NCI-H2227 (cell line): ENCODE results near the gene NR1D2.
A peak's percentile ranks its signal among the peaks of the same experiment; 100 is the strongest.
"Not testable (repeated sequence)": the region's sequence is repeated elsewhere in the genome, so short reads cannot be mapped to it uniquely, and the experiment has no call there.

Experiments used
- DNase-seq: peaks from one replicate; lab custom pipeline; 2025; ENCODE audit not compliant: unreplicated experiment; lab: John Stamatoyannopoulos, UW

Gene NR1D2

DNA sequence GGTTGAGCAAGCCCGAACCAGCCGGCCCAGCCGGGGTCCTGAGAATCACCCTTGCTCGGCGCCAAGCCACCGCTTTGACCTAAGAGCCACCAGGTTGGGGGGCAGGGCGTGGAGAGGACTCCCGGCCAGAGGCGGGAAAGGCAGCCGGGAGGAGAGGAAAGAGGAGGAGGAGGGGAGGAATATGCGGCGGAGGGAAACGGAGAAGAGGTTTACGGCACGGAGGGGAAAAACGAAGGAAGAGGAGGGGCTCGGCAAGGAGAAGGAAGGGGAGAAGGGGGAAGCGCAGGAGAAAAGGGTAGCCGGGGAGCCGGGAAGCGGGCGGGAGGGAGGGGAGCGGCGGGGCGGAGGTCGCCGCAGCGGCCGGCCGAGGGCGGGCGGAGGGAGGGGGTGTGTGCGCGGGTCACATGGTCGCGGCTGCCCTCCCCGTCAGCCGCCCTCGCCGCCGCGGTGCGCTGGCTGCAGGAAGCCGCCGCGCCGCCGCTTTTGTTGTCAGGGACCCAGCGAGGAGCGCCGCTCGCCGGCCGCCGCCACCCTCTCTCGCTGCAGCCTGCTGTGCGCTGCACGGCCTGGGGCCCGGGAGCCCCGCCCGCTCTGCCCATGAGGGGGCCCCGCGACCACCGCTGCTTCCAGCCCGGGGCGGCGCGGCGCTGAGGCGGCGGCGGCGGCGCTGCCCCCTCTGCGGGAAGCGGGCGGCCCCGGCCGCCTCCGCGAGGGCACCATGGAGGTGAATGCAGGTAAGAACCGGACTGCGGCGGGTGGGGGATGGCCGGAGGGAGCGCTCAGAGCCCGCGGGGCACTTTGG, at the start of gene NR1D2:
NR1D2 (plus strand) TSS at position 426 of the 802 bp plus-strand sequence; CDS start at position 719, 293 bp downstream.
- DNase-seq, result peak; percentile 84

DNA sequence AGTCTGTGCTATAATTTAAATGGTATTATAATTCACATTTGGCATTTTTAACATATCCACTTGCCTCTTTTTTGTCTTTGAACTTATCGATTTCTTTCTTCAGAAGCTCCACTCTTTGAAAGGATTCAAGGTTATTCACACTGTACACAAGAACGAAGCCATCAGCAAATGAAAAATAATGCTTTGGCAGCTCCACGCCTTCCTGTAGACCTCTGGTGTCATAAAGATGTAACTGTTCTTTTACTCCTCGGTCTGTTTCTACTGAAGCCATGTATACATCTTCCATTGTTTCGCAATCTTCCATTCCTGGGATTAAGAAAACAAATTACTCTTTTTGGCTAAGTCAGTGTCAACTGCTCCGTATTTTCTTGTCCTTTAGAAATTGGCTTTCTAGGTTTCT, 44.3 kb upstream of the NR1D2 start:
- DNase-seq, result no peak

DNA sequence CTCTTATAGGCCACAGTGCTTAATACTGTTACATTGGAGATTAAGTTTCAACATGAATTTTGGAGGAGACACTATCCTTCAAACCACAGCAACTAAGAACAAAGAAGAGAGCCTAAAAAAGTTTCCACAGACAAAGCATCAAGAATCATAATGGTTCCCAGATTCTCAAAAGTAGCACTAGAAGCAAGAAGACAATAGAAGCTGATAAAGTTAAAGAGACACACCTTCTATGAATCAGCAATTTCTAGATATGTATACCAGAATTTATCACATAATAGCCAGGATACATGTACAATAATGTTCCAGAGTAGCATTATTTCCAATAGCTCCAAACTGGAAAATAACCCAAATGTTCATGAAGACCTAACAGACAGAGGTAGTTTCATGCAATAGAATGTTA, 40.5 kb upstream of the NR1D2 start:
- no peak for DNase-seq

DNA sequence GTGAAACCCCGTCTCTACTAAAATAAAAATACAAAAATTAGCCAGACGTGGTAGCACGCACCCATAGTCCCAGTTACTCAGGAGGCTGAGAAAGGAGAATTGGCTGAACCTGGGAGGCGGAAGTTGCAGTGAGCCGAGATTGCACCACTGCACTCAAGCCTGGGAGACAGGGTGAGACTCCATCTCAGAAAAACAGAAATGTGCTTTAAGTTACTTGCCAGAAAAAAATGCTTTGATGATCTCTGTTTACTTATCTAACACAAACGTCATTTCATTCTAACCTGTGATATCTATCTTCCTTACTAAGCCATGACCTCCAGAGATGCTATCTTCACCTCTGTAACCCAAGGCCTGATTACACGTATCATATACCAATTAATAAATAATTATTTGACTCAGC, 35.7 kb upstream of the NR1D2 start:
- DNase-seq, result no peak

DNA sequence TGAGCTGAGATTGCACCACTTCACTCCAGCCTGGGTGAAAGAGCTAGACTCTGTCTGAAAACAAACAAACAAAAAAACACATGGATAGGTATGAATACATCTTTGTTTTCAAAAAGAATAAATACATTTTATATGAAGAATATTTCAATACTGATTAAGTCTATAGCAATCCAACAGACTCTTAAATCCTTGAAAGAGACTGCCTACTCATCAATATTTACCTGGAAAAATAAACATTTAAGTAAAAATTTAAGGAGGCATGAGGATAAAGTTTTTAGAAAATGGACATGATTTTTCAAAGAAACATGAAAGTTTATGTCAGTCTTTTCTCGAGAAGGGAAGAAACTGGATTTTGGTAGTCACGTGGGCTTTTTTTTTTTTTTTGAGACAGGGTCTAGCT, 33.7 kb upstream of the NR1D2 start:
- DNase-seq, result no peak

DNA sequence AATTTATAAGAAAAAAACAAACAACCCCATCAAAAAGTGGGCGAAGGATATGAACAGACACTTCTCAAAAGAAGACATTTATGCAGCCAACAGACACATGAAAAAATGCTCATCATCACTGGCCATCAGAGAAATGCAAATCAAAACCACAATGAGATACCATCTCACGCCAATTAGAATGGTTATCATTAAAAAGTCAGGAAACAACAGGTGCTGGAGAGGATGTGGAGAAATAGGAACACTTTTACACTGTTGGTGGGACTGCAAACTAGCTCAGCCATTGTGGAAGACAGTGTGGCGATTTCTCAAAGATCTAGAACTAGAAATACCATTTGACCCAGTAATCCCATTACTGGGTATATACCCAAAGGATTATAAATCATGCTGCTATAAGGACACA, 32.8 kb upstream of the NR1D2 start:
- not testable (repeated sequence) for DNase-seq

DNA sequence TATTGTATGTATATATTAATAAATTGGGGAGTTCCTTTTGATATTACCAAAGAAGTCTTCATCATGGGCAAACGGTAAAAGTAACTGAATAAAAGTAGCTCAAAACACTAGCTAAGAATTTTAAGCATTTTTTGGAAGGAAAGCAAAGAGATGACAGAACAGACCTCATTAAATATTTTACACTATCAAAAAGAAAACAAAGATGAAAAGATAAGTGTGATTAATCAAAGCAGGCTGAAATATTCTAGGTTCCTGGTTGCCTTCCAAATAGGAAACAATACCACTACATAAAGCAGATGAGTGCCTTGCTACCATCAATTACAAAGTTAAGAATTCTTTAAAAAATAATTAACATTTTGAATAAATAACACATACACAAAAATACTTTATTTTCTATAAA, 31.9 kb upstream of the NR1D2 start:
- no peak for DNase-seq

DNA sequence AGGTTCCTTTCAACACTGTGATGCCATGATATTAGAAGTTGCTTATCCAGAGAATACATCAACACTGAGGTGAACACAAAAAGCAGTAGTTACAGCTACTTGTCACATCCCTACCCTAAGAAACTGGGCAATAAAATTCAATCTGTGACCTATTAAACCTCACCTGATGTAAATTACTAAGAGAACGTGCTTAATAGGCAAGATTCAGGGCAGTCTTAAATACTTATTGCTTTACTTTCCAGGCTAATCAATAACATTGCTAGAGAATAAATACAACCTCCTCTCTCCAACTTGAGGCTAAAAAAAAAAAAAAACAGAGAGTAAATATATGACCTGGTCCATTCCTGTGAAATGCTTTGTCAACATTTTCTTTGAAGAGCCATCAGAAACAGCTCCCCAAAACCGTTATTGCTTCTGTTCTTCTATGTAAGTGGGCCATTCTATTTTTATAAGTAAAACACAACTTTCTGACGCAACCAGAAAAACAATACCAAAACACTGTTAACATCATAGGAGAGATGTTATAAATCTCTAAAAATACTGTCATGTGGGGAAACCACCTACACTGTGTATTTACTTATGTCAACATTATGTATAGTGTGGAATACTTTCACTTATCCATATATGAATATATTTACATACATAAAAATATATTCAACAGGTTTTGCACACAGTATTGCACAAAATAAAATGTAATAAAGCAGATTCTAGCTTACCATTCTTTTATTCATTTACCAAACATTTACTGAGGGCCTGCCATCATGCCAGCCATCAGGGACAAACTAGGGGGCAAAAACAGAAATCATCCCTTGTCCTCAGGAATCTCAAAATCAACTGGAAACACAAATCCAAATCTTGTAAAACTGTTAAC, 31.0 kb upstream of the NR1D2 start:
- DNase-seq, result no peak

DNA sequence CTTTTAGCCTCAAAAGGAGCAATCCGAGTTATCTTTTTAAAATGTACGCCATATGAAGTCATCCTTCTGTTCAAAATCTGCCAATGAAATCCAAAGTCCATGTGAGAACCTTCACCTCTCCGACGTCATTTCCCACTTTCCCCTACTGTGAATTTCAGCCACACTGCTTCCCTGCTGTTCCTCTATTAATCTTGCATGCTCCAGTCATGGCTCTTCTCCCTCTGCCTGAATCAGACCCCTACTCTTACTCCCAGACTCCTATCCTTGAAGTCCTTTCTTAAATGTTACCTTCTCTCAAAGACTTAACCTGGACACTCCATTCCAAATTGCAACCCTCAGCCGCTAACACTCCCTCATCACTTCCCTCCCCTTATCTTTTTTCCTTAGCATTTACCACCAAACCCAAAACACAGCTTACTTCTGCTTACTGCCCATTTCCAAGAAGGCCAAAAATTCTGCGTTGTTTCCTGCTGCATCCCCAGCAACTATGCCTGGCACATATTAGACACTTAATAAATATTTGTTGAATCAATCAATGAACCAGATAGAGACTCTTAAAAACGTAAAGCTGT, 29.5 kb upstream of the NR1D2 start:
- peak; percentile 48 for DNase-seq

DNA sequence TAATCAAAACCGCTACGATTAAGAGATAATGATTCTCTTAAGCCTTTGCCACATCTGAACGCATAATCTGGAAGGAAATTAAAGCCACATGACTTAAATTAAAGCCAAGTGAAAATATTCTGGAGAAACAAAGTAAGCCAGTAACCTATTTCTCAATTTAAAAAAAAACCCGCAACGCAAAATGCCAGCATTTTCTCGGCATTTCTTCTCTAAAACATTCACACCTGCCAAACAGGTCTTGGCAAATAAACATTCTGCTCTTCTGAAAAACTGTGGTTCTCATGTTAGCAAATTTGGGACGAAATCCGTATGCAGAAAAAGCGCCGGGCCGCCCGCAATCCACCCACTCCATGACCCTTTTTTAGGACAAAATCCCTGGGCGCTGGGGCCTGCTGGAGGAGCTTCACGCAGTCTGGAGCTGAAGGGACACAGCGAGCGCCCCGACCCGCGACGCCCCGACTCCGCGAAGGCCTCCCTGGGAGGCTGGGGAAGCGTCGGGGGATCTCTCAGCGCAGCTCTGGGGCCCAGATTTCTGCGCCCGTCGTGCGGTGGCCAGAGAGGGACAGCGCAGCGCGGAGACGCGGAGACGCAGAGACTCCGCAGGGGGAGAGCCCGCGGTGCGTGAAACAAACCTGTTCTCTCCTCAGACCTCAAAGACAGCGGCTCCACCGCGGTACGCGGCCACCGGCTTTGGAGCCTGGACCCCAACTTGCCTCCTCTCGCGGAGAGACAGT, 28.8 kb upstream of the NR1D2 start:
- DNase-seq, result no peak

DNA sequence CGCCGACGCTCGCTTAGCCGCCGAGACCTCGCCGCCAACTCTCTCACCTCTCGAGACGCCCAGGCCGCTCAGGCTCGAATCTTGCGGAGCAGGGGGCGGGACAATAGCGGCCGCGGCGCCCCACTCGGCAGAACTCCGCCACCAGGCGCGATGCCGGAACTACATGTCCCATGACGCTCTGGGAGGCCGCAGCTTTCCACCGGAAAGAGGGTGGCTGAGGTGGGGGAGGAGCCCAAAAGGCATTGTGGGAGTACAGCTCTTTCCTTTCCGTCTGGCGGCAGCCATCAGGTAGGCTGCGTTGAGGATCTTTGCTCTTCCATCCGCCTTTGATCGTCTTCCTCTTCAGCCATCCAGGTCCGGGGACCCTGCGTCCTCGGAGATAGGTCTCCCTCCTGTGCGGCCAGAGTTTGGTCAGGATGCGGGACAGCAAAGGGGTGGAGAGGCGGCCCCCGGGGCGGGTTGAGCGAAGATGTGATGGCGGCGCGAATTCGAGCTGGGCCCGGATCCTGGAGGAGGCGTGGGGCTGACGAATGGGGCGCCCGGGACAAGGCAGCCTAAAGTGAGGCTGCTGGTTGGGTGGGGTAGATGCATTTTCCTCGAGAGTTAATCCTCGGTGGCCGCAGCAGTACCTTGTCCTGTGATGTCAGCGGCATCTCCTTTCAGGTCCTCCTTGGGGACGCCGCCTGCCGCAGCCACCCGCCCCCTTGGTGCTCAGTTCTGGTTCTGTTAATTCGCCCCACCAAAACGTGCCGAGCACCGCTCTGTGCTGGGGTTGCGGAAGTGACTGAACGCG, 28.0 kb upstream of the NR1D2 start, which contains the start of the genes NKIRAS1 and RPL15:
NKIRAS1 (minus strand) TSS at position 105 of the 793 bp plus-strand sequence. CDS start 6,086 bp downstream, outside the sequence.
RPL15 (plus strand) TSS at position 247 of the 793 bp plus-strand sequence. CDS start 728 bp downstream, outside the sequence.
- peak; percentile 94 for DNase-seq

DNA sequence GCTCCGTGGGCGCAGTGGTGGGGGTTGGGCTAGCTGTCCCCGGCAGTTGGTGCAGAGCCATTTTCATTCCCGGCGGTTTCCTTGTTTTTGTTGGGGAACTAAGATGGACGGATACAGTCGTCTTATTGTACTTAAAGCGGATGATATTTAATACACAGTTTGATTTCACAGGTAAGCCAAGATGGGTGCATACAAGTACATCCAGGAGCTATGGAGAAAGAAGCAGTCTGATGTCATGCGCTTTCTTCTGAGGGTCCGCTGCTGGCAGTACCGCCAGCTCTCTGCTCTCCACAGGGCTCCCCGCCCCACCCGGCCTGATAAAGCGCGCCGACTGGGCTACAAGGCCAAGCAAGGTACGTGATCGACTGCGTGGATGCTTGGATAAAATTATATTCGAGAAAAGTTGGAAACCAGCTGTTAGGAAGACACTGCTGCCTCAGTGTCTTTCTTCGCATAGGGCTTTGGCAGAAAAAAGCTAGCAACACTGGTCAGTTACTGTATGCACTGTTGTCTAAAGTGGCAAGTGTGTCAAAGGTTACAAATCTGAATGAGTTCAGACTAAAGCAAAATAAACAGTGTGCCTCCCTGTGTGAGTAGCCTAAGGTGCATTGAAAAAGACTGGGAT, 27.3 kb upstream of the NR1D2 start:
- DNase-seq, result peak; percentile 47

DNA sequence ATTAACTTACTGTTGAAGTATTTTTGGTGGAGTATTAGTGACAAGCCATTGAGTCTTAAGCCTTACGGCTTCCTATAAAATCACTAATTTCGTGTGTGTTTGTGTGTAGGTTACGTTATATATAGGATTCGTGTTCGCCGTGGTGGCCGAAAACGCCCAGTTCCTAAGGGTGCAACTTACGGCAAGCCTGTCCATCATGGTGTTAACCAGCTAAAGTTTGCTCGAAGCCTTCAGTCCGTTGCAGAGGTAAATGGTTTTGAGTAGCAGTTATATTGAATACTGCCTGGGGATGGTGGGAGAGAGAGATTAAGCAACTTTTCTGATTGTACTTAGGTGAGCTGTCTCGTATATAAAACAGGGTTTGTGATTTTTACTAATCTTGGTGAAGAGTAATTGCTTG, 26.8 kb upstream of the NR1D2 start:
- DNase-seq, result not testable (repeated sequence)

DNA sequence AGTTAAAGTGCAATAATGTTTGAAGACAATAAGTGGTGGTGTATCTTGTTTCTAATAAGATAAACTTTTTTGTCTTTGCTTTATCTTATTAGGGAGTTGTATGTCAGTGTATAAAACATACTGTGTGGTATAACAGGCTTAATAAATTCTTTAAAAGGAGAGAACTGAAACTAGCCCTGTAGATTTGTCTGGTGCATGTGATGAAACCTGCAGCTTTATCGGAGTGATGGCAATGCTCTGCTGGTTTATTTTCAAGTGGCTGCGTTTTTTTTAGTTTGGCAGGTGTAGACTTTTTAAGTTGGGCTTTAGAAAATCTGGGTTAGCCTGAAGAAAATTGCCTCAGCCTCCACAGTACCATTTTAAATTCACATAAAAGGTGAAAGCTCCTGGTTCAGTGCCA, 25.5 kb upstream of the NR1D2 start:
- no peak for DNase-seq

DNA sequence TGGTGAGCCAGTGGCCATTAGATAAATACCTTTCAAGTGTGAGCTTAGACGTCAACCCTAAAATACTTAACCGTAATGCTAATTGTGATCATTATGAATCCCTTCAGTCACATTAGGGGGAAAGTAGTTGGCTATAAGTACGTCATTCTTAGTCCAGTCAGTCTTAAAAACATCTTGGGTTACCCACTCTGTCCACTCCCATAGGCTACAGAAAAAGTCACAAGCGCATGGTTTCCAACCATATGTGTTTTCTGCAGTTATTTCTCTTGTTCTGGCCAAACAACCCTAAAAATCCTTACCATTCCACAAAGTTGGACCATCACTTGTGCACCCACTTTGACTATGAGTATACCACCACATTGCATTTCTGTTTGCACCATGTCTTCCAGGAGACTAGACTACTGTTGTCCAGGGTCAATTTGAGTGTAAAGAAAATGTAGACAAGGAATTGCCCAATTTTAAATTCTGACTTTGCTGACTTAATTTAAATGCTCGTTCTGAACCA, 24.9 kb upstream of the NR1D2 start:
- DNase-seq, result no peak

DNA sequence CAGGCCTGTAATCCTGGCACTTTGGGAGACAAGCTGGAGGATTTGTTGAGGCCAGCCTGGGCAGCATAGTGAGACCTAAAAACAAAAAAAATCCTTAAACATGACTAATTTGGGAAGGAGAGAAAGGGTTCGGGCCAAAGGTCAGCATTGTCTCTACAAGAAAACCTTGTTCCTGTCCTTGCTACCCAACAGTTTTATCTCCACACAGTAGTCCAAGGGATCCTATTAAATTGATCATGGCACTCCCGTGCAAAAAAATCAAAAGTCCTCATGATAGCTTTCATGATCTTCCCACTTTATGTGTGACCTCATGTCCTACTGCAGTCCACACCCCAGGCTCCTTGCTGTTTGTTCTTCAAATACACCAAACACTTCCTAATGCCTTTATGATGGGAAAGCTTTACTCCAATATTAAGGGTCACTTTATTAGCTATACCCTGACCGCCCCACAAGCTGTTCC, 24.0 kb upstream of the NR1D2 start:
- DNase-seq, result no peak

DNA sequence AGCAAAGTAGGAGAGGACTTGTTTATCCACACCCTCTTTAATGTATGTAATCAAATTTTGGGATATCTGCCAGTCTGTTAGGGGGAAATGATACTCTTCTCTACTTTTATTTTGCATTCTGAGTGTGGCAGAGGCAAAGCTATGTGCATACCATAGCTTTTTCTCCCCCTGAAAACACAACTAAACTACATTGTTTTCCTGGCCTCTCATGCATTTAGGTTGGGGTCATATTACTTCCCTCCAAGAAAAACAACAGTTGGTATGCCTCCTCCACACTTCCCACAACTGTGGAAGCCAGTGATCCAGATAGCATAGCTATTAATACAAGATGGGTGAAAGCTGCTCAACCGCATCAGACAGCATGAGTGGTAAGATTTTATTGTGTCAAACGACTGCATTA, 21.3 kb upstream of the NR1D2 start:
- DNase-seq, result no peak

DNA sequence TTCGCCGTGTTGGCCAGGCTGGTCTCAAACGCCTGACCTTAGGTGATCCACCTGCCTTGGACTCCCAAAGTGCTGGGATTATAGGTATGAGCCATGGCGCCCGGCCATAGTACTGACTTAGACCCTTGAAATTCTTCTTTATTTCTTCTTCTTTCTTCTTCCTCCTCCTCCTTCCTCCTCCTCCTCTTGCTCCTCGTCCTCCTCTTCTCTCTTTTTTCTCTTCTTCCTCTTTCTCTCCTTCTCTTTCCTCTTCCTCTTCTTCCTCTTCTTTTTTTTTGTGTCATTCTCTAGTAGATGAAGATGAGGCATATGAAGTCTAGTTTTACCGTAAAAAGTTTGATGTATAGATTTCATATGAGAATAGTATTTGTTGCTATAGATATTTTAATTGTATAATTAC, 18.8 kb upstream of the NR1D2 start:
- DNase-seq, result no peak

DNA sequence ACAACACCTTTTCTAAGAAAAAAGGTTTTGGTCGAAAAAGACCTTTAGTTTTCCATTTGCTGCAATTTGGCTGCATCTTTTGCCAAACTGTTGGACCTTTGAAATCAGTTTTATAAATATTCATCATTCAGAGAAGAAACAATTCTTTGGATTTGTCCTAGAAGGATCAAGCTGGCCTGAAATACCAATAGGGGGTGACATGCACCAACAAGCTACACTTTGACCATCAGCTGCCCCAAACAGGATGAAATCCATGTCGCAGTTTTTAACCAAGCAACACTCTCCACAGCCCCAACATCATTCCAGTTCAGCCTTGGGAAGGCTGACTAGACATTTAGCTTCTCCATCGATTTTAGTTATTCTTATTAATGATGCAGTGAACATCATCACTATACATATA, 18.4 kb upstream of the NR1D2 start:
- no peak for DNase-seq
